ENCODE measurements around the gene KRTAP4-5. TPM values are rescaled to one million over a fixed set of nuclear protein-coding genes. Genes with fewer than 3 reads are reported as not detected.
"Not testable (repeated sequence)": the region's sequence is repeated elsewhere in the genome, so short reads cannot be mapped to it uniquely, and the experiment has no call there.

The KRTAP4-5 gene
- total RNA-seq, 2 experiments from 2014 or later, result not detected

- no TSS peak for BruUV-seq (replicated peaks)
- intact Hi-C loops (cut with micrococcal nuclease; ENCODE audit: unreplicated experiment), result no loop called here
Observed at GRCh38 chr17:41126412-41126811, 23.2 kb downstream of the KRTAP4-5 start.

GRCh38 chr17:41125064-41125463 is 24.6 kb downstream of the KRTAP4-5 start:
- no peak overlapping the region for H3K4me3 ChIP-seq (ENCODE audit: low read depth, low read length, poor library complexity, severe bottlenecking)
- intact Hi-C loops (cut with micrococcal nuclease; ENCODE audit: unreplicated experiment), result no loop called here
- no peak overlapping the region for H3K27ac ChIP-seq (ENCODE audit: low read depth, low read length, poor library complexity, severe bottlenecking)
- H3K4me1 ChIP-seq (ENCODE audit: insufficient read depth, low read length, poor library complexity, severe bottlenecking), result peaks cover 10% of the 10 kb centered on the region
- no TSS peak for BruUV-seq (replicated peaks)
- no peak for DNase-seq (ENCODE audit: low spot score)
- H3K4me2 ChIP-seq (ENCODE audit: low read length), result no peak overlapping the region
- no peaks in the 10 kb centered on the region for H3K79me2 ChIP-seq (ENCODE audit: insufficient read depth, low read depth, low read length)
- no peak for TF ChIP-seq EZH2phosphoT487 (IDR thresholded peaks at IDR 0.05; ENCODE audit: borderline replicate concordance, low read depth, low read length)
- TF ChIP-seq, protein P1, sequence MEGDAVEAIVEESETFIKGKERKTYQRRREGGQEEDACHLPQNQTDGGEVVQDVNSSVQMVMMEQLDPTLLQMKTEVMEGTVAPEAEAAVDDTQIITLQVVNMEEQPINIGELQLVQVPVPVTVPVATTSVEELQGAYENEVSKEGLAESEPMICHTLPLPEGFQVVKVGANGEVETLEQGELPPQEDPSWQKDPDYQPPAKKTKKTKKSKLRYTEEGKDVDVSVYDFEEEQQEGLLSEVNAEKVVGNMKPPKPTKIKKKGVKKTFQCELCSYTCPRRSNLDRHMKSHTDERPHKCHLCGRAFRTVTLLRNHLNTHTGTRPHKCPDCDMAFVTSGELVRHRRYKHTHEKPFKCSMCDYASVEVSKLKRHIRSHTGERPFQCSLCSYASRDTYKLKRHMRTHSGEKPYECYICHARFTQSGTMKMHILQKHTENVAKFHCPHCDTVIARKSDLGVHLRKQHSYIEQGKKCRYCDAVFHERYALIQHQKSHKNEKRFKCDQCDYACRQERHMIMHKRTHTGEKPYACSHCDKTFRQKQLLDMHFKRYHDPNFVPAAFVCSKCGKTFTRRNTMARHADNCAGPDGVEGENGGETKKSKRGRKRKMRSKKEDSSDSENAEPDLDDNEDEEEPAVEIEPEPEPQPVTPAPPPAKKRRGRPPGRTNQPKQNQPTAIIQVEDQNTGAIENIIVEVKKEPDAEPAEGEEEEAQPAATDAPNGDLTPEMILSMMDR (conservative IDR thresholded peaks at IDR 0.05; ENCODE audit: low read length), result no peak
- H3K36me3 ChIP-seq (ENCODE audit: insufficient read depth, low read length), result no peaks in the 10 kb centered on the region
- CTCF ChIA-PET (ENCODE audit: unreplicated experiment), result no interaction called here
- peaks cover 6% of the 10 kb centered on the region; the same call in 1 of the 2 replicates for H3K9me3 ChIP-seq (ENCODE audit: low read length)
- no peaks in the 10 kb centered on the region for H4K20me1 ChIP-seq (ENCODE audit: insufficient read depth, low read length)
- no peaks in the 10 kb centered on the region for H3K9me2 ChIP-seq (ENCODE audit: insufficient read depth, low read length)
- no peak overlapping the region for H2AFZ ChIP-seq (ENCODE audit: low read length)
- POLR2A ChIA-PET, result no interaction called here

More at GRCh38 chr17:41126412-41126811, 23.2 kb downstream of the KRTAP4-5 start:
- H3K4me3 ChIP-seq (ENCODE audit: low read depth, low read length, poor library complexity, severe bottlenecking), result no peak overlapping the region
- no peak for DNase-seq (ENCODE audit: low spot score)
- 0 out of 2 replicates have a peak, but pooled peaks cover 6% of the 10 kb centered on the region for H3K9me3 ChIP-seq (ENCODE audit: low read length)
- H3K27ac ChIP-seq (ENCODE audit: low read depth, low read length, poor library complexity, severe bottlenecking), result no peak overlapping the region
- ChIA-PET POLR2A (no interaction called here), CTCF (ENCODE audit: unreplicated experiment) (no interaction called here)
- no peaks in the 10 kb centered on the region for H3K9me2 ChIP-seq (ENCODE audit: insufficient read depth, low read length)
- H3K4me2 ChIP-seq (ENCODE audit: low read length), result no peak overlapping the region
- H3K36me3 ChIP-seq (ENCODE audit: insufficient read depth, low read length), result no peaks in the 10 kb centered on the region
- no peak overlapping the region for H2AFZ ChIP-seq (ENCODE audit: low read length)
- H4K20me1 ChIP-seq (ENCODE audit: insufficient read depth, low read length), result no peaks in the 10 kb centered on the region
- TF ChIP-seq, protein P1 (conservative IDR thresholded peaks at IDR 0.05; ENCODE audit: low read length), result no peak
- TF ChIP-seq EZH2phosphoT487 (IDR thresholded peaks at IDR 0.05; ENCODE audit: borderline replicate concordance, low read depth, low read length), result no peak
- H3K4me1 ChIP-seq (ENCODE audit: insufficient read depth, low read length, poor library complexity, severe bottlenecking), result no peaks in the 10 kb centered on the region
- no peaks in the 10 kb centered on the region for H3K79me2 ChIP-seq (ENCODE audit: insufficient read depth, low read depth, low read length)

- H3K27ac ChIP-seq (ENCODE audit: low read depth, low read length, poor library complexity, severe bottlenecking); H4K20me1 ChIP-seq (ENCODE audit: insufficient read depth, low read length); H3K9me2 ChIP-seq (ENCODE audit: insufficient read depth, low read length); H3K4me3 ChIP-seq (ENCODE audit: low read depth, low read length, poor library complexity, severe bottlenecking); CTCF ChIA-PET (ENCODE audit: unreplicated experiment); H3K4me2 ChIP-seq (ENCODE audit: low read length); H3K79me2 ChIP-seq (ENCODE audit: insufficient read depth, low read depth, low read length); H3K36me3 ChIP-seq (ENCODE audit: insufficient read depth, low read length); H2AFZ ChIP-seq (ENCODE audit: low read length); DNase-seq (ENCODE audit: low spot score); BruUV-seq (replicated peaks): not testable (repeated sequence)
- Histone ChIP-seq H3K9me3 (ENCODE audit: low read length) (peaks cover 11% of the 10 kb centered on the region; the same call in 1 of the 2 replicates), H3K4me1 (ENCODE audit: insufficient read depth, low read length, poor library complexity, severe bottlenecking) (peaks cover 16% of the 10 kb centered on the region)
- intact Hi-C loops (cut with micrococcal nuclease; ENCODE audit: unreplicated experiment), result loop anchor here (5.0 kb wide), 1 partner anchor 183 kb away; the partner anchor contains the start of gene KRTAP16-1
- POLR2A ChIA-PET, result interaction anchor here (0.6 kb wide), 1 partner anchor 10 kb away, joined by 3 read pairs; no protein-coding TSS in a partner anchor
Observed at GRCh38 chr17:41123991-41124371, 25.6 kb downstream of the KRTAP4-5 start, which contains the start of gene KRTAP4-12. Gene KRTAP4-12, minus strand, starts transcription at chr17:41124182. Its CDS starts 60 bp downstream, at chr17:41124122.

- H3K4me3 ChIP-seq (ENCODE audit: low read depth, low read length, poor library complexity, severe bottlenecking); H4K20me1 ChIP-seq (ENCODE audit: insufficient read depth, low read length); H3K4me2 ChIP-seq (ENCODE audit: low read length); DNase-seq (ENCODE audit: low spot score); H3K36me3 ChIP-seq (ENCODE audit: insufficient read depth, low read length); H3K79me2 ChIP-seq (ENCODE audit: insufficient read depth, low read depth, low read length); H3K27ac ChIP-seq (ENCODE audit: low read depth, low read length, poor library complexity, severe bottlenecking); CTCF ChIA-PET (ENCODE audit: unreplicated experiment); H3K9me2 ChIP-seq (ENCODE audit: insufficient read depth, low read length); BruUV-seq (replicated peaks); H2AFZ ChIP-seq (ENCODE audit: low read length): not testable (repeated sequence)
- POLR2A ChIA-PET, result interaction anchor here (0.6 kb wide), 1 partner anchor 11 kb away, joined by 3 read pairs; no protein-coding TSS in a partner anchor
- Histone ChIP-seq H3K9me3 (ENCODE audit: low read length) (peaks cover 11% of the 10 kb centered on the region; the same call in 1 of the 2 replicates), H3K4me1 (ENCODE audit: insufficient read depth, low read length, poor library complexity, severe bottlenecking) (peaks cover 16% of the 10 kb centered on the region)
- intact Hi-C loops (cut with micrococcal nuclease; ENCODE audit: unreplicated experiment), result loop anchor here (5.0 kb wide), 1 partner anchor 184 kb away; the partner anchor contains the start of gene KRTAP16-1
Observed at GRCh38 chr17:41123292-41123990, 26.2 kb downstream of the KRTAP4-5 start.

Measured in OCI-LY7 (cell line).